Stimulated activated CD8-positive, alpha-beta memory T cell treated with anti-CD3 and anti-CD28 coated beads, Interleukin-7, amount 100 ng/mL, for 1 hour (primary cell): ENCODE data around the gene MYL11.
"Not testable (repeated sequence)": the region's sequence is repeated elsewhere in the genome, so short reads cannot be mapped to it uniquely, and the experiment has no call there.

ENCODE experiments used
- DNase-seq, 2 donors: peaks; one replicate each; pipeline ENCODE4 v3.0.0-alpha.2; 2020; ENCODE audit warnings: low read depth in 2 of 2

MYL11 gene

DNA sequence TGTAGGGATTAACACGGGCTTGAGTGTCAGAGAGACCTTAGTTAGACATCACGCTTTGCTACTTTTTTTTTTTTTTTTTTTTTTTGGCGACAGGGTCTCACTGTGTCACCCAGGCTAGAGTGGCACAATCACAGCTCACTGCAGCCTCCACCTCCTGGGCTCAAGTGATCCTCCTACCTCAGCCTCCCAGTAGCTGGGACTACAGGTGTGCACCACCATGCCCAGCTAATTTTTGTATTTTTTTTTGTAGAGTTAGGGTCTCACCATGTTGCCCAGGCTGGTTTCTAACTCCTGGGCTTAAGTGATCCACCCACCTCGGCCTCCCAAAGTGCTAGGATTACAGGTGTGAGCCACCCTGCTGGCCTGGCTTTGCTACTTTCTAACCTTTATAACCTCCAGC is 22.0 kb downstream of the MYL11 start:
- DNase-seq, result not testable (repeated sequence)

DNA sequence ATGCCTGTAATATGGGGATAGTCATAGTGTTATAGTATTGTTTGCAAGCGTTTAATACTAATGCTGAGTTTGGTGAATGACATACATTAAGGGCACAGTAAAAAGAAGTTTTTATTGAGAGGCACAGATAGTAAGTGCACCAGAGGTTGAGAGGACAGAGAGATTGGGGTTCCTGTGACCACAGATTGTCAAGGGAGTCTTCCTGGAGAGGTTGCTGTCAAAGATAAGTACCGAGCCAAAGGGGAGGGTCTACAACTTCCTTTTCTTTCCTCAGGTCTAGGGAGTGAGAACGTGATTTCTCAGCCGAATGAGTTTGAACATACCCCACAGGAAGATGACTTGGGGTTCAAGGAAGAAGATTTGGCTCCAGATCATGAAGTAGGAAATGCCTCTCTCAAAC is 22.5 kb downstream of the MYL11 start:
- DNase-seq, result no peak

DNA sequence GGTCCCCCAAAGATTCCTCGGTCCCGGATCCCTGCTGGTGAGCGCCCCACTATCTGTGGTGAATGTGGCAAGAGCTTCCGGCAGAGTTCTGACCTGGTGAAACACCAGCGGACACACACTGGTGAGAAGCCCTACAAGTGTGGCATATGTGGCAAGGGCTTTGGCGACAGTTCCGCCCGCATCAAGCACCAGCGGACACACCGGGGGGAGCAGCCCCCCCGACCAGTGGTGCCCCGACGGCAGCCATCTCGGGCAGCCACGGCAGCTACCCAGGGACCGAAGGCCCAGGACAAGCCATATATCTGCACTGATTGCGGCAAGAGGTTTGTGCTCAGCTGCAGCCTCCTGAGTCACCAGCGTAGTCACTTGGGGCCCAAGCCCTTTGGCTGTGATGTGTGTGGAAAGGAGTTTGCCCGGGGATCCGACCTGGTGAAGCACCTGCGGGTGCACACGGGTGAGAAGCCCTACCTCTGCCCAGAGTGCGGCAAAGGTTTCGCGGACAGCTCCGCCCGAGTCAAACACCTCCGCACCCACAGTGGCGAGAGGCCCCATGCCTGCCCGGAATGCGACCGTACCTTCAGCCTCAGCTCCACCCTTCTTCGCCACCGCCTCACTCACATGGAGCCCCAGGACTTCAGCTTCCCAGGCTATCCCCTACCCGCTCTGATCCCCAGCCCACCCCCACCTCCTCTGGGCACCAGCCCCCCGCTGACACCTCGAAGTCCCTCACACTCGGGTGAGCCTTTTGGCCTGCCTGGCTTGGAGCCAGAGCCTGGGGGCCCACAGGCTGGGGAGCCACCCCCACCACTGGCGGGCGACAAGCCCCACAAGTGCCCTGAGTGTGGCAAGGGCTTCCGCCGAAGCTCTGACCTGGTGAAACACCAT is 23.4 kb downstream of the MYL11 start:
- no peak for DNase-seq

GRCh38 chr16:30398661-30399434 is 24.2 kb downstream of the MYL11 start:
- no peak for DNase-seq

GRCh38 chr16:30399435-30400186 is 25.0 kb downstream of the MYL11 start:
- no peak for DNase-seq

DNA sequence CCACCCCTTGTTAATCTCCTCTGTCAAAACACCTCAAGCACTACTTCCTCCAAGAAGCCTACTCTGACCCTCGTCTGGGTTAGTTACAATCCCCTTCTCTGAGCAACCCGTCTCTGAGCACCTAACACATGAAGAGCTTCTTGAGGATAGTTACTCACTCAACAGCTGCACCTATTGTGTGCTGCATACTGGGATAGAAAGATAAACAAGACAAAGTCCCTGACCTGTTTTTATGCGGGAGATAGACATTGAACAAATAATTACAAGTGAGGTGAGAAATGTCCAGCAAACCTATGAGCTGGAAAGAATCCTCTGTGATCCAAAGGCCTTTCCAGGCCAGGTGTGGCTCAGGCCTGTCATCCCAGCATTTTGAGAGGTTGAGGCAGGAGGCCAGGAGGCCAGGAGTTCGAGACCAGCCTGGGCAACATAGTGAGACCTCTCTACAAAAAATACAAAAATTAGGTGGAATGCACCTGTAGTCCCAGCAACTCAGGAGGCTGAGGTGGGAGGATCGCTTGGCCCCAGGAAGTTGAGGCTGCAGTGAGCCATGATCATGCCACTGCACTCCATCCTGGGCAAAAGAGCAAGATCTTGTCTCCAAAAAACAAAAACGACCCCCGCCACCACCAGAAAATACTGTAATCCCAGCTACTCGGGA is 27.3 kb downstream of the MYL11 start:
- DNase-seq, result no peak

- DNase-seq, result no peak
These were observed 32.1 kb downstream of the MYL11 start for GRCh38 chr16:30406795-30407101.

DNA sequence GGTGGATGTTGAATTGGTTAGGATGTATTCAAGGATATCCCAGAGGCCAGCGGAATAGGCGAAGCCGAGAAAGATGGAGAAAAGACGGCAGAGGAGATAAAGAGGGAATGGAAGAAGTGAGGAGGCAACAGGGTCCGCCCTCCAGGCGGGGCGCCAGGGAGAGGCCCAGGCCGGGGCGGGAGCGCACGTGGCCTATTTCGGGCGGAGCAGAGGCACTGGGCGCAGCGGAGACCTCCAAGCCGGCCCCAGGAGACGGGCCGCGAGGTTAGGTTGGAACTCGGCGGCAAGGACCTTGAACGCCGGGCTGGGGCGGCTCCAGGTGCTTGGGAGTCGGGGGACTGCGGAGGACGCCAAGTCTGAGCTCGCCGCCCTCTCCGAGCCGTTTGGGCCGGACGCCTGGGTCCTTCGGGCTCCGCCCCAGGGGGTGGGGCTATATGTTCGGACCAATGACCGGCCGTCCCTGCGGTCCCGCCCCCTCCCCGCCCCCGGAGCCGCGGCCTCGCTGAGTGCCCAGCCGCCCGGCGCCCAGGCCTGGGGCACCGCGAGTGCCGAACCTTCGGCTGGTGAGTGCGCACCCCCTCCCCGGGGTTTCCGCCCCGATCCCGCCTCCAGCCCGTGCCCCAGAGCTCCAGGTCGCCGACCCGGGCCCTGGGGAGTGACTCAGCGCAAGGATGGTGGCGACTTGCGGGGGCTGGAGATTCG is 32.7 kb downstream of the MYL11 start, which contains the start of gene ZNF771:
TSS of gene ZNF771 (plus strand) at position 505 of the 702 bp plus-strand sequence. CDS start 448 bp downstream, outside the sequence.
- DNase-seq, result peak; percentile 77 to 83

- no peak for DNase-seq
These were observed 33.4 kb downstream of the MYL11 start for GRCh38 chr16:30407804-30408534.

GRCh38 chr16:30409125-30410060 is 34.8 kb downstream of the MYL11 start:
- peak; percentile 87 to 95 for DNase-seq

DNA sequence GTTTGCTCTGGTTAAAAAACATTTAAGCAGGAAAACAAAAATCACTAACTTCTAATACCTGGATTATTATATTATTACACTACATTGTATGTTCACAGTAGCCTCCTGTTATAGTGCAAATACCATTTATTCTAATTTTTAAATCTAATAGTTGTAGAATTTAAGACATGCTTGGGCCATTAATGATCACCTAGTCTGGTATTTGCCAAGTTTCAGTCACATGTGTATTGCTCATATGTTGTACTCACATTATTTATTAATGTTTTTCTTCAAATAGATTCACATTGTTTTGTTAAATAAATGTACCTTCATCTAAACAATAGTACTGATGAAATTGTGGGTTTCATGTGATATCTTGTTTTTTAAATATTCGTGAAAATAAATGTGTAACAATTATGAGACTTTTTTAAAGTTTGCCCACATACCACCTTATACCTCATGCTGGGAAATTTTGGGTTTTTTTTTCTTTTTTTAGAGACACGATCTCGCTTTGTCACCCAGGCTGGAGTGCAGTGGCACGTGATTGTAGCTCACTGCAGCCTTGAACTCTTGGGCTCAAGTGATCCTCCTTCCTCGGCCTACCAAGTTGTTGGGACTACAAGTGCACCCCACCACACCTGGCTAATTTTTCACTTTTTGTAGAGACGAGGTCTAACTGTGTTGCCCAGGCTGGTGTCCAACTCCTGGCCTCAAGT is 38.7 kb downstream of the MYL11 start:
- DNase-seq, result no peak

DNA sequence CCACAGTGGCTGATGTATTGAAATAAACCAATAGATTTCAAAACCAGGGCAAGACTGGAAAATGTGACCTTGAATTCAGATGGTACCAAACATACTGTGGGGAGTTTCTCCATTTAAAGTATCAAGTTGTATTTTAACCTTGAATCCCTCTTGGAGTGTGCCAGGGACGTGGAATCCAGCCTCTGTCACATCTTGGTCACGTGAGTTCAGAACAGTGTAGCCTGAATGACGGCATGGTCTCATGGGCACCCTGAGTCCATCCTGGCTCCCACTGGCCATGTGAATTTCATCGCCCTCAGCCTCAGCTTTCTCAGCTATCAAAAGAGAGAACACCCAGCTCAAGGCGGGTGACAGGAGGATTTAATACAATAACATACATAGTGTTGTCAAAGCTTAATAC is 39.6 kb downstream of the MYL11 start:
- no peak for DNase-seq

- no peak for DNase-seq
These were observed 41.5 kb downstream of the MYL11 start for GRCh38 chr16:30416047-30416603.

- DNase-seq, result no peak
These were observed 42.3 kb downstream of the MYL11 start for GRCh38 chr16:30416624-30417528.

GRCh38 chr16:30417529-30418349 is 43.1 kb downstream of the MYL11 start:
- peak; percentile 67 to 73 for DNase-seq
